ENCODE data around the gene OR4F15. TPM values are rescaled to one million over a fixed set of nuclear protein-coding genes. Genes with fewer than 3 reads are reported as not detected.

The OR4F15 gene
- polyA plus RNA-seq, 1 of the 3 experiments (the other 2 are of a cell fraction): not detected

GRCh38 chr15:101807345-101807945 is 4.6 kb upstream of the OR4F15 start:
- no peaks in the 10 kb centered on the region for H3K27me3 ChIP-seq (ENCODE audit: insufficient read depth)
- H3K27ac ChIP-seq (ENCODE audit: low read depth in 2 of 2, low read length in 1 of 2): peak overlapping the region in 1 of 2 experiments; percentile 40; a peak in 2 of 4 replicates
- H3K4me1 ChIP-seq (ENCODE audit: control insufficient read depth in 1 of 2, insufficient read depth in 2 of 2, low read depth in 1 of 2, low read length in 1 of 2): no peaks in the 10 kb centered on the region; a peak in 1 of 4 replicates
- no peaks in the 10 kb centered on the region for H4K20me1 ChIP-seq (ENCODE audit: insufficient read depth)
- no peak overlapping the region for H3K4me3 ChIP-seq (ENCODE audit: low read depth in 2 of 2, low read length in 1 of 2)
- H3K9me3 ChIP-seq: no peaks in the 10 kb centered on the region
- peak overlapping the region; percentile 39; the same call in 1 of the 2 replicates for H3K4me2 ChIP-seq
- ChIA-PET POLR2A (no interaction called here), CTCF (no interaction called here)
- no peaks in the 10 kb centered on the region for H3K9me2 ChIP-seq
- no peaks in the 10 kb centered on the region for H3K79me2 ChIP-seq (ENCODE audit: insufficient read depth)
- DNase-seq: no peak
- H3F3A ChIP-seq (replicated peaks; ENCODE audit: insufficient read depth): peaks cover 8% of the 10 kb centered on the region
- H3K9ac ChIP-seq: no peak overlapping the region
- H2AFZ ChIP-seq (ENCODE audit: low read depth): no peak overlapping the region
- no peak for TF ChIP-seq RAD21 (IDR thresholded peaks at IDR 0.05; ENCODE audit: low read length)
- no peak for TF ChIP-seq CHD2 (IDR thresholded peaks at IDR 0.05; ENCODE audit: low read length, partially characterized antibody)
- TF ChIP-seq FOSL2 (IDR thresholded peaks at IDR 0.05; ENCODE audit: borderline replicate concordance, low read depth): peak; percentile 41; the same call in 1 of the 2 replicates
- TF ChIP-seq, protein P1, sequence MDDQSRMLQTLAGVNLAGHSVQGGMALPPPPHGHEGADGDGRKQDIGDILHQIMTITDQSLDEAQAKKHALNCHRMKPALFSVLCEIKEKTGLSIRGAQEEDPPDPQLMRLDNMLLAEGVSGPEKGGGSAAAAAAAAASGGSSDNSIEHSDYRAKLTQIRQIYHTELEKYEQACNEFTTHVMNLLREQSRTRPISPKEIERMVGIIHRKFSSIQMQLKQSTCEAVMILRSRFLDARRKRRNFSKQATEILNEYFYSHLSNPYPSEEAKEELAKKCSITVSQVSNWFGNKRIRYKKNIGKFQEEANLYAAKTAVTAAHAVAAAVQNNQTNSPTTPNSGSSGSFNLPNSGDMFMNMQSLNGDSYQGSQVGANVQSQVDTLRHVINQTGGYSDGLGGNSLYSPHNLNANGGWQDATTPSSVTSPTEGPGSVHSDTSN (IDR thresholded peaks at IDR 0.05): 0 out of 2 replicates have a peak, but pooled peaks have one; percentile 8
- 17% methylated on average over 10 of the region's 10 CpGs for WGBS (ENCODE audit: low lambda C conversion rate)
- H3K36me3 ChIP-seq (replicated peaks in 1 of 2; ENCODE audit: control insufficient read depth in 1 of 2, insufficient read depth in 2 of 2, low read length in 1 of 2): no peaks in the 10 kb centered on the region

GRCh38 chr15:101808201-101808600 is 3.8 kb upstream of the OR4F15 start:
- no peaks in the 10 kb centered on the region for H3K27me3 ChIP-seq (ENCODE audit: insufficient read depth)
- H3K4me3 ChIP-seq (ENCODE audit: low read depth in 2 of 2, low read length in 1 of 2): no peak overlapping the region
- H3F3A ChIP-seq (replicated peaks; ENCODE audit: insufficient read depth): peaks cover 8% of the 10 kb centered on the region
- ChIA-PET CTCF (no interaction called here), POLR2A (no interaction called here)
- 26% methylated on average over 2 of the region's 2 CpGs for WGBS (ENCODE audit: low lambda C conversion rate)
- no peaks in the 10 kb centered on the region for H3K36me3 ChIP-seq (replicated peaks in 1 of 2; ENCODE audit: control insufficient read depth in 1 of 2, insufficient read depth in 2 of 2, low read length in 1 of 2)
- H3K9me3 ChIP-seq: no peaks in the 10 kb centered on the region
- no peaks in the 10 kb centered on the region for H4K20me1 ChIP-seq (ENCODE audit: insufficient read depth)
- DNase-seq: no peak
- peak overlapping the region in 1 of 2 experiments; percentile 39; a peak in 1 of 4 replicates for H3K27ac ChIP-seq (ENCODE audit: low read depth in 2 of 2, low read length in 1 of 2)
- H3K4me1 ChIP-seq (ENCODE audit: control insufficient read depth in 1 of 2, insufficient read depth in 2 of 2, low read depth in 1 of 2, low read length in 1 of 2): no peaks in the 10 kb centered on the region; a peak in 1 of 4 replicates
- H3K79me2 ChIP-seq (ENCODE audit: insufficient read depth): no peaks in the 10 kb centered on the region
- no peak overlapping the region for H2AFZ ChIP-seq (ENCODE audit: low read depth)
- H3K4me2 ChIP-seq: peak overlapping the region; percentile 39; the same call in 1 of the 2 replicates
- H3K9ac ChIP-seq: no peak overlapping the region
- no peaks in the 10 kb centered on the region for H3K9me2 ChIP-seq
- no peak for TF ChIP-seq RAD21 (IDR thresholded peaks at IDR 0.05; ENCODE audit: low read length)
- no peak for TF ChIP-seq TCF12 (IDR thresholded peaks at IDR 0.05)
- TF ChIP-seq MEF2A (IDR thresholded peaks at IDR 0.05; ENCODE audit: borderline replicate concordance, low read depth): no peak
- TF ChIP-seq GATA2 (CRISPR knock-in tag; IDR thresholded peaks at IDR 0.05): no peak
- TF ChIP-seq FOSL2 (IDR thresholded peaks at IDR 0.05; ENCODE audit: borderline replicate concordance, low read depth): no peak
- no peak for TF ChIP-seq NFIC (IDR thresholded peaks at IDR 0.05; ENCODE audit: borderline replicate concordance)
- TF ChIP-seq, protein P2, sequence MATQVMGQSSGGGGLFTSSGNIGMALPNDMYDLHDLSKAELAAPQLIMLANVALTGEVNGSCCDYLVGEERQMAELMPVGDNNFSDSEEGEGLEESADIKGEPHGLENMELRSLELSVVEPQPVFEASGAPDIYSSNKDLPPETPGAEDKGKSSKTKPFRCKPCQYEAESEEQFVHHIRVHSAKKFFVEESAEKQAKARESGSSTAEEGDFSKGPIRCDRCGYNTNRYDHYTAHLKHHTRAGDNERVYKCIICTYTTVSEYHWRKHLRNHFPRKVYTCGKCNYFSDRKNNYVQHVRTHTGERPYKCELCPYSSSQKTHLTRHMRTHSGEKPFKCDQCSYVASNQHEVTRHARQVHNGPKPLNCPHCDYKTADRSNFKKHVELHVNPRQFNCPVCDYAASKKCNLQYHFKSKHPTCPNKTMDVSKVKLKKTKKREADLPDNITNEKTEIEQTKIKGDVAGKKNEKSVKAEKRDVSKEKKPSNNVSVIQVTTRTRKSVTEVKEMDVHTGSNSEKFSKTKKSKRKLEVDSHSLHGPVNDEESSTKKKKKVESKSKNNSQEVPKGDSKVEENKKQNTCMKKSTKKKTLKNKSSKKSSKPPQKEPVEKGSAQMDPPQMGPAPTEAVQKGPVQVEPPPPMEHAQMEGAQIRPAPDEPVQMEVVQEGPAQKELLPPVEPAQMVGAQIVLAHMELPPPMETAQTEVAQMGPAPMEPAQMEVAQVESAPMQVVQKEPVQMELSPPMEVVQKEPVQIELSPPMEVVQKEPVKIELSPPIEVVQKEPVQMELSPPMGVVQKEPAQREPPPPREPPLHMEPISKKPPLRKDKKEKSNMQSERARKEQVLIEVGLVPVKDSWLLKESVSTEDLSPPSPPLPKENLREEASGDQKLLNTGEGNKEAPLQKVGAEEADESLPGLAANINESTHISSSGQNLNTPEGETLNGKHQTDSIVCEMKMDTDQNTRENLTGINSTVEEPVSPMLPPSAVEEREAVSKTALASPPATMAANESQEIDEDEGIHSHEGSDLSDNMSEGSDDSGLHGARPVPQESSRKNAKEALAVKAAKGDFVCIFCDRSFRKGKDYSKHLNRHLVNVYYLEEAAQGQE (IDR thresholded peaks at IDR 0.05; ENCODE audit: low read depth, low read length): no peak
- TF ChIP-seq, protein P3, sequence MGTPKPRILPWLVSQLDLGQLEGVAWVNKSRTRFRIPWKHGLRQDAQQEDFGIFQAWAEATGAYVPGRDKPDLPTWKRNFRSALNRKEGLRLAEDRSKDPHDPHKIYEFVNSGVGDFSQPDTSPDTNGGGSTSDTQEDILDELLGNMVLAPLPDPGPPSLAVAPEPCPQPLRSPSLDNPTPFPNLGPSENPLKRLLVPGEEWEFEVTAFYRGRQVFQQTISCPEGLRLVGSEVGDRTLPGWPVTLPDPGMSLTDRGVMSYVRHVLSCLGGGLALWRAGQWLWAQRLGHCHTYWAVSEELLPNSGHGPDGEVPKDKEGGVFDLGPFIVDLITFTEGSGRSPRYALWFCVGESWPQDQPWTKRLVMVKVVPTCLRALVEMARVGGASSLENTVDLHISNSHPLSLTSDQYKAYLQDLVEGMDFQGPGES (IDR thresholded peaks at IDR 0.05; ENCODE audit: low read depth, low read length): no peak
- TF ChIP-seq FOXM1 (IDR thresholded peaks at IDR 0.05; ENCODE audit: low read depth): no peak
- no peak for TF ChIP-seq MXI1 (IDR thresholded peaks at IDR 0.05; ENCODE audit: low read depth, low read length)
- TF ChIP-seq SIN3A (IDR thresholded peaks at IDR 0.05; ENCODE audit: borderline replicate concordance, low read depth, low read length): no peak
- TF ChIP-seq GABPA (IDR thresholded peaks at IDR 0.05; ENCODE audit: low read depth): no peak
- TF ChIP-seq CHD2 (IDR thresholded peaks at IDR 0.05; ENCODE audit: low read length, partially characterized antibody): no peak
- no peak for TF ChIP-seq JUND (IDR thresholded peaks at IDR 0.05)
- TF ChIP-seq YY1 (IDR thresholded peaks at IDR 0.05; ENCODE audit: low read depth): no peak
- TF ChIP-seq TAF1 (IDR thresholded peaks at IDR 0.05; ENCODE audit: borderline replicate concordance, low read depth, low read length): no peak
- TF ChIP-seq TEAD4 (IDR thresholded peaks at IDR 0.05; ENCODE audit: borderline replicate concordance, insufficient read depth): no peak
- TF ChIP-seq, protein P4, sequence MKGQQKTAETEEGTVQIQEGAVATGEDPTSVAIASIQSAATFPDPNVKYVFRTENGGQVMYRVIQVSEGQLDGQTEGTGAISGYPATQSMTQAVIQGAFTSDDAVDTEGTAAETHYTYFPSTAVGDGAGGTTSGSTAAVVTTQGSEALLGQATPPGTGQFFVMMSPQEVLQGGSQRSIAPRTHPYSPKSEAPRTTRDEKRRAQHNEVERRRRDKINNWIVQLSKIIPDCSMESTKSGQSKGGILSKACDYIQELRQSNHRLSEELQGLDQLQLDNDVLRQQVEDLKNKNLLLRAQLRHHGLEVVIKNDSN (IDR thresholded peaks at IDR 0.05; ENCODE audit: borderline replicate concordance, low read depth): no peak
- TF ChIP-seq, protein P1 (IDR thresholded peaks at IDR 0.05): no peak
